Left renal cortex interstitium (tissue), 4 donors: ENCODE results near the gene SLC25A33. TPM values are rescaled to one million over a fixed set of nuclear protein-coding genes. Genes with fewer than 3 reads are reported as not detected.

Experiments
- DNase-seq, 4 donors: peaks; one replicate each; pipeline ENCODE4 v3.0.0-alpha.2; 2013; ENCODE audit warnings: low read depth in 4 of 4, low spot score in 2 of 4, missing footprints in 1 of 4
- polyA plus RNA-seq, 4 donors: library from polyadenylated mRNA; unstranded; fragments of 120-200 nt; gene quantifications; one replicate each; pipeline ENCODE4 v1.2.1, GENCODE V29; 2013; ENCODE audit not compliant: insufficient read length in 4 of 4

The SLC25A33 gene
- polyA plus RNA-seq, 4 donors: 4.2 to 5.2 (median 4.3) TPM

- DNase-seq: no peak
Observed at GRCh38 chr1:9599741-9600140, 60.5 kb downstream of the SLC25A33 start.

- no peak for DNase-seq
Observed at GRCh38 chr1:9600861-9601834, 61.9 kb downstream of the SLC25A33 start.

GRCh38 chr1:9601942-9602793 is 62.9 kb downstream of the SLC25A33 start:
- DNase-seq: no peak

GRCh38 chr1:9602794-9603167 is 63.5 kb downstream of the SLC25A33 start:
- no peak for DNase-seq

GRCh38 chr1:9603307-9603706 is 64.0 kb downstream of the SLC25A33 start:
- DNase-seq: no peak

GRCh38 chr1:9603766-9604753 is 64.8 kb downstream of the SLC25A33 start:
- DNase-seq: no peak

- no peak for DNase-seq
Observed at GRCh38 chr1:9604836-9605235, 65.6 kb downstream of the SLC25A33 start.

GRCh38 chr1:9605946-9606455 is 66.7 kb downstream of the SLC25A33 start:
- no peak for DNase-seq

- DNase-seq: no peak
Observed at GRCh38 chr1:9606458-9606857, 67.2 kb downstream of the SLC25A33 start.

GRCh38 chr1:9606948-9607347 is 67.7 kb downstream of the SLC25A33 start:
- DNase-seq: no peak

GRCh38 chr1:9607352-9607751 is 68.1 kb downstream of the SLC25A33 start:
- no peak for DNase-seq

GRCh38 chr1:9609998-9610397 is 70.7 kb downstream of the SLC25A33 start:
- DNase-seq: no peak

- no peak for DNase-seq
Observed at GRCh38 chr1:9610548-9610947, 71.3 kb downstream of the SLC25A33 start.

- DNase-seq: no peak
Observed at GRCh38 chr1:9611716-9612115, 72.5 kb downstream of the SLC25A33 start.

- no peak for DNase-seq
Observed at GRCh38 chr1:9612162-9612845, 73.0 kb downstream of the SLC25A33 start.

- no peak for DNase-seq
Observed at GRCh38 chr1:9612871-9613624, 73.8 kb downstream of the SLC25A33 start.

GRCh38 chr1:9613625-9614299 is 74.5 kb downstream of the SLC25A33 start:
- DNase-seq: no peak
